Endodermal cell (in vitro differentiated cells): ENCODE results near the gene IPCEF1. TPM values are rescaled to one million over a fixed set of nuclear protein-coding genes. Genes with fewer than 3 reads are reported as not detected.
A peak's percentile ranks its signal among the peaks of the same experiment; 100 is the strongest.

ENCODE experiments used
- DNase-seq: peaks from one replicate; pipeline ENCODE4 v3.0.0-alpha.2; 2017
- H3K27ac ChIP-seq: 2 replicates; pipeline ENCODE4 v1.5.1; 2013; ENCODE audit warnings: mild to moderate bottlenecking, low read depth, low read length, moderate library complexity
- H3K27me3 ChIP-seq: 2 replicates; pipeline ENCODE4 v1.6.1; 2013; ENCODE audit warnings: mild to moderate bottlenecking, low read length, moderate library complexity; ENCODE audit not compliant: insufficient read depth, control insufficient read depth, poor library complexity, severe bottlenecking
- H3K36me3 ChIP-seq: 2 replicates; pipeline ENCODE4 v1.7.0; 2013; ENCODE audit warnings: mild to moderate bottlenecking, low read length, moderate library complexity; ENCODE audit not compliant: control insufficient read depth, insufficient read depth
- H3K4me1 ChIP-seq: one replicate; pipeline ENCODE4 v1.7.0; 2013; ENCODE audit warnings: low read length; ENCODE audit not compliant: control insufficient read depth, insufficient read depth
- H3K4me3 ChIP-seq: 2 replicates; pipeline ENCODE4 v1.5.1; 2013; ENCODE audit warnings: mild to moderate bottlenecking, low read length, moderate library complexity
- H3K9ac ChIP-seq: 2 replicates; pipeline ENCODE4 v1.6.1; 2013; ENCODE audit warnings: mild to moderate bottlenecking, low read length, moderate library complexity; ENCODE audit not compliant: poor library complexity, severe bottlenecking; ENCODE audit errors: extremely low read depth
- H3K9me3 ChIP-seq: 2 replicates; pipeline ENCODE4 v1.6.1; 2013; ENCODE audit warnings: mild to moderate bottlenecking, low read length, moderate library complexity; ENCODE audit not compliant: control insufficient read depth
- H3K27ac Mint-ChIP-seq: 2 replicates; pipeline ENCODE4 v1.8.0; 2020; ENCODE audit warnings: mixed read lengths
- H3K27me3 Mint-ChIP-seq: 2 replicates; pipeline ENCODE4 v1.8.0; 2021; ENCODE audit warnings: mild to moderate bottlenecking, mixed read lengths; ENCODE audit not compliant: insufficient read depth
- H3K36me3 Mint-ChIP-seq: 2 replicates; pipeline ENCODE4 v1.8.0; 2020; ENCODE audit warnings: low read depth, mixed read lengths
- H3K4me1 Mint-ChIP-seq: 2 replicates; pipeline ENCODE4 v1.8.0; 2020; ENCODE audit warnings: mixed read lengths
- H3K4me3 Mint-ChIP-seq: 2 replicates; pipeline ENCODE4 v1.8.0; 2020; ENCODE audit warnings: mild to moderate bottlenecking, moderate library complexity, mixed read lengths
- H3K9me3 Mint-ChIP-seq: 2 replicates; pipeline ENCODE4 v1.8.0; 2020; ENCODE audit warnings: mild to moderate bottlenecking, mixed read lengths
- WGBS, 2 experiments: methylation state at CpG; one replicate each; pipeline versions ENCODE4 v1.1.5 to v1.1.7; 2013; ENCODE audit warnings: missing lambda C conversion rate in 2 of 2, mixed read lengths in 1 of 2; ENCODE audit not compliant: insufficient coverage in 1 of 2, insufficient read length in 1 of 2; 5-methylcytosine and 5-hydroxymethylcytosine counted together
- total RNA-seq, 2 donors: library from RNA; stranded (reverse); fragmentation: NEBNext Ultra II Directional in 1 of 2; extraction: Animal tissue kit (Norgen Biotek cat#: 25700) in 1 of 2; gene quantifications; 2 replicates in 1 of 2; 3 replicates in 1 of 2; pipeline ENCODE4 v1.2.1, GENCODE V29; 2021
- TF ChIP-seq, protein P1 (sequence below): fragments of 200-600 bp; sonication (generic); conservative IDR thresholded peaks from 2 replicates; pipeline ENCODE4 v1.5.0; 2021; ENCODE audit warnings: antibody characterized with exemption, mild to moderate bottlenecking

IPCEF1 gene
- total RNA-seq, 2 donors from 2014 or later, result 2.2 to 2.8 TPM

DNA sequence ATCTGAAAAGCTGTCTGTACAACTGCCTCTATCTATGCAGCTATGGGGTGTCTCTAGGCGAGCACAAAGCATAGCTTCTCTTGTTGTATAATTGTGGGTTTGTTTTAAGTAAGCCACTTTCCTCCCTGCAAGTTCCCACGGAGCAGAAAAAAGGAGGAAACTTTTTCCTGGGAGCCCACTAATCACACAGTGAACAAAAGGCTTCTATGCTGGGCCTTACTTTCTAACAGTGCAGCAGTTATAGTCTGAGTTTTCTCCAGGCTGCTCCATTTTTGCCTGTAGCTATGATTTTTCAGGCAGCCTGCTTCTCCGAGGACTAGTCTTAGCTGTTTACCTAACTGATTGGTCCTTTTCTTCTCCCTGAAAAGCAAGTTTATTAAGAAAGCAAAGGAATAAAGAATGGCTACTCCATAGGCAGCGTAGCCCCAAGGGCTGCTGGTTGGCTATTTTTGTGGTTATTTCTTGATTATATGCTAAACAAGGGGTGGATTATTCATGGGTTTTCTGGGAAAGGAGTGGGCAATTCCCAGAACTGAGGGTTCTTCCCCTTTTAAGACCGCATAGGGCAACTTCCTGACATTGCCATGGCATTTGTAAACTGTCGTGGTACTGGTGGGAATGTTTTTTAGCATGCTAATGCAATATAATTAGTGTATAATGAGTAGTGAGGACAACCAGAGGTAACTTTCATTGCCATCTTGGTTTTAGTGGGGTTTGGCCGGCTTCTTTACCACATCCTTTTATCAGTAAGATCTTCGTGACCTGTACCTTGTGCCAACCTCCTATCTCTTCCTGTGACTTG lies 233.2 kb downstream of the IPCEF1 start:
- H3K27me3 Mint-ChIP-seq, result no peaks in the 10 kb centered on the region
- peaks cover 6% of the 10 kb centered on the region for H3K9me3 Mint-ChIP-seq
- H3K36me3 ChIP-seq, result no peaks in the 10 kb centered on the region
- peak overlapping the region; percentile 48 for H3K27ac ChIP-seq
- H3K27ac Mint-ChIP-seq, result no peak overlapping the region
- peaks cover 11% of the 10 kb centered on the region for H3K4me1 Mint-ChIP-seq
- H3K4me3 Mint-ChIP-seq, result no peak overlapping the region
- H3K4me1 ChIP-seq, result peaks cover 2% of the 10 kb centered on the region
- no peaks in the 10 kb centered on the region for H3K27me3 ChIP-seq
- WGBS, 2 experiments, result 82 to 91% methylated on average over 2 to 8 of the region's 8 CpGs
- TF ChIP-seq, protein P1, sequence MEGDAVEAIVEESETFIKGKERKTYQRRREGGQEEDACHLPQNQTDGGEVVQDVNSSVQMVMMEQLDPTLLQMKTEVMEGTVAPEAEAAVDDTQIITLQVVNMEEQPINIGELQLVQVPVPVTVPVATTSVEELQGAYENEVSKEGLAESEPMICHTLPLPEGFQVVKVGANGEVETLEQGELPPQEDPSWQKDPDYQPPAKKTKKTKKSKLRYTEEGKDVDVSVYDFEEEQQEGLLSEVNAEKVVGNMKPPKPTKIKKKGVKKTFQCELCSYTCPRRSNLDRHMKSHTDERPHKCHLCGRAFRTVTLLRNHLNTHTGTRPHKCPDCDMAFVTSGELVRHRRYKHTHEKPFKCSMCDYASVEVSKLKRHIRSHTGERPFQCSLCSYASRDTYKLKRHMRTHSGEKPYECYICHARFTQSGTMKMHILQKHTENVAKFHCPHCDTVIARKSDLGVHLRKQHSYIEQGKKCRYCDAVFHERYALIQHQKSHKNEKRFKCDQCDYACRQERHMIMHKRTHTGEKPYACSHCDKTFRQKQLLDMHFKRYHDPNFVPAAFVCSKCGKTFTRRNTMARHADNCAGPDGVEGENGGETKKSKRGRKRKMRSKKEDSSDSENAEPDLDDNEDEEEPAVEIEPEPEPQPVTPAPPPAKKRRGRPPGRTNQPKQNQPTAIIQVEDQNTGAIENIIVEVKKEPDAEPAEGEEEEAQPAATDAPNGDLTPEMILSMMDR, result no peak
- DNase-seq, result no peak
- no peak overlapping the region for H3K4me3 ChIP-seq
- H3K9ac ChIP-seq, result no peak overlapping the region
- no peaks in the 10 kb centered on the region for H3K9me3 ChIP-seq
- no peaks in the 10 kb centered on the region for H3K36me3 Mint-ChIP-seq

DNA sequence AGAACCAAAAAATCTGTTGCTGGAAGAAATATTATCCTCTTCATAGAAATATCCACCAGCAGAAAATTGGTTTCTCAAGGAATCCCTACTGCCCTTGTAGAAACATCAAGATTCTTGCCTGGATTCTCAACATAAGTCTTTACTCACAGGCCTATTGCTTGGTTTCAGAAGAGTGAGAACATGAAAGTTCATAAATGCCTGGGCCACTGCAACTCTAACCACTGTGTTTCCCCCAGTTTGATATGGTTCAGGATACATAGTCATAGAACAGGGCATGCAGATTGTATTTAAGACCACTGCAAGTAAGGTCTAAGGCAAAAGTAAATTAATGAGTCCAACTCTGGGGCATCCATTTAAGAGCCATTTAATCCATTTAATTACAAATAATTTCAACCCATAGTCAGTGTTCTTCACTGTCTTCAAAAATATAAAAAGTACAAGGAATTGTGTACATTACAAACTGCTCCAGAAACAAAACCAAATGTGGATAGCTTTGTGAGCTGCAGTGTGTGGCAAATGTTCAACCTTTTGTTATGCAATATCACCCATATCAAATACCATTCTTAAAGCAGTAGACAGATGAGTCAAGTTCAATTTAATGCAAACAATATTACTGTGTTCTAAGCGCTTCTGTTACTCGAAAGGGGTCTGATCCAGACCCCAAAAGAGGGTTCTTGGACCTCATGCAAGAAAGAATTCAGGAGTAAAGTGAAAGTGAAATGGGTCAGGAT lies 234.2 kb downstream of the IPCEF1 start:
- TF ChIP-seq, protein P1, result no peak
- Mint-ChIP-seq H3K4me3 (no peak overlapping the region), H3K9me3 (peaks cover 6% of the 10 kb centered on the region), H3K27me3 (no peaks in the 10 kb centered on the region), H3K4me1 (peaks cover 3% of the 10 kb centered on the region), H3K36me3 (no peaks in the 10 kb centered on the region), H3K27ac (no peak overlapping the region)
- H3K4me1 ChIP-seq, result no peaks in the 10 kb centered on the region
- H3K36me3 ChIP-seq, result no peaks in the 10 kb centered on the region
- no peak overlapping the region for H3K9ac ChIP-seq
- H3K4me3 ChIP-seq, result no peak overlapping the region
- H3K27me3 ChIP-seq, result no peaks in the 10 kb centered on the region
- peak overlapping the region; percentile 48 for H3K27ac ChIP-seq
- no peaks in the 10 kb centered on the region for H3K9me3 ChIP-seq
- DNase-seq, result no peak
- WGBS, 2 experiments, result 90 to 94% methylated on average over 2 of the region's 2 CpGs

DNA sequence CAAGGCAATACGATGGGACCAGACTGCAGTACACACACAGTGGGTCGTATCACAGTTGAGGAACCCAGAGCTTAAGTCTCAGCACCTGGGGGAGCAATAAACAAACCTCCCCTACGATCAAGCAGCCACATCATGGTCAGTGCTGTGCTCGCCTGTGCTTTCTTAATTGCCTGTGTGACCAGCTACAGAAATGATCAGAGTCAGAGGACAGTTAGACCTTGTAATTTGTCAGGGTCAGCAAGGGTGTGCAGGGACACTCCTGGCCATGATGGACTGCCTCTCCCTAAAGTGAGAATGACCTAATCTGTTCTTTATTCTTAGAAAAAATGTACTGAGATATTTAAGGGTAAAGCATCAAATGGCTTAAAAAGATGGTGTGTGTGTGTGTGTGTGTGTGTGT lies 239.1 kb downstream of the IPCEF1 start:
- H3K4me1 Mint-ChIP-seq, result no peaks in the 10 kb centered on the region
- H3K9me3 ChIP-seq, result no peaks in the 10 kb centered on the region
- H3K36me3 Mint-ChIP-seq, result no peaks in the 10 kb centered on the region
- 79 to 90% methylated on average over 2 to 4 of the region's 4 CpGs for WGBS, 2 experiments
- DNase-seq, result no peak
- no peak overlapping the region for H3K9ac ChIP-seq
- H3K4me1 ChIP-seq, result no peaks in the 10 kb centered on the region
- H3K27ac Mint-ChIP-seq, result no peak overlapping the region
- peaks cover 2% of the 10 kb centered on the region for H3K9me3 Mint-ChIP-seq
- no peak overlapping the region for H3K4me3 Mint-ChIP-seq
- TF ChIP-seq, protein P1, result no peak
- no peak overlapping the region for H3K4me3 ChIP-seq
- H3K27me3 ChIP-seq, result no peaks in the 10 kb centered on the region
- no peaks in the 10 kb centered on the region for H3K36me3 ChIP-seq
- no peaks in the 10 kb centered on the region for H3K27me3 Mint-ChIP-seq
- H3K27ac ChIP-seq, result no peak overlapping the region
